A673 (cell line): ENCODE data around the gene ZNF397. TPM values are rescaled to one million over a fixed set of nuclear protein-coding genes. Genes with fewer than 3 reads are reported as not detected.

Experiments
- BruUV-seq: library from RNA; stranded (reverse); fragments of 400-500 nt; replicated peaks from 2 replicates; lab custom pipeline; 2021; lab: Mats Ljungman, UMichigan
- CTCF ChIA-PET: fragments of 300-600 bp; sonication (Branson Sonifier 250); formaldehyde crosslinking; loops from one replicate; lab custom pipeline; 2022; ENCODE audit warnings: antibody characterized with exemption; lab: Charles Lee
- POLR2A ChIA-PET: fragments of 300-600 bp; sonication (Branson Sonifier 250); formaldehyde crosslinking; loops from one replicate; lab custom pipeline; 2022; ENCODE audit warnings: antibody characterized with exemption; ENCODE audit not compliant: low non-redundant PET; lab: Charles Lee
- DNase-seq: peaks from one replicate; pipeline ENCODE4 v3.0.0-alpha.2; 2015; ENCODE audit warnings: low spot score
- H3K27ac ChIP-seq: fragments of 200-600 bp; sonication (generic); 2 replicates; pipeline ENCODE4 v1.5.1; 2016; ENCODE audit warnings: mixed run types, low read depth, mild to moderate bottlenecking, mixed read lengths, antibody characterized with exemption, low read length; ENCODE audit not compliant: poor library complexity, severe bottlenecking
- H3K27me3 ChIP-seq: fragments of 200-600 bp; sonication (generic); replicated peaks from 2 replicates; pipeline ENCODE4 v1.6.1; 2017; ENCODE audit warnings: mixed run types, low read depth, mild to moderate bottlenecking, mixed read lengths, antibody characterized with exemption, low read length; ENCODE audit not compliant: insufficient read depth, poor library complexity
- H3K36me3 ChIP-seq: fragments of 200-600 bp; sonication (generic); 2 replicates; pipeline ENCODE4 v1.6.1; 2016; ENCODE audit warnings: mixed run types, mild to moderate bottlenecking, mixed read lengths, antibody characterized with exemption, low read length; ENCODE audit not compliant: insufficient read depth, poor library complexity, severe bottlenecking
- H3K4me1 ChIP-seq: fragments of 200-600 bp; sonication (generic); 2 replicates; pipeline ENCODE4 v1.6.1; 2017; ENCODE audit warnings: mixed run types, mild to moderate bottlenecking, mixed read lengths, antibody characterized with exemption, low read length; ENCODE audit not compliant: insufficient read depth, poor library complexity, severe bottlenecking
- H3K4me3 ChIP-seq: fragments of 200-600 bp; sonication (generic); 2 replicates; pipeline ENCODE4 v1.5.1; 2016; ENCODE audit warnings: low read depth, mixed run types, mild to moderate bottlenecking, mixed read lengths, low read length; ENCODE audit not compliant: poor library complexity, severe bottlenecking
- H3K9me3 ChIP-seq: fragments of 200-600 bp; sonication (generic); 2 replicates; pipeline ENCODE4 v1.6.1; 2016; ENCODE audit warnings: mixed run types, low read depth, mild to moderate bottlenecking, mixed read lengths, antibody characterized with exemption, low read length; ENCODE audit not compliant: poor library complexity, severe bottlenecking
- EZH2 ChIP-seq: fragments of 200-600 bp; sonication (generic); IDR thresholded peaks from 2 replicates; pipeline ENCODE4 v1.6.1; 2017; ENCODE audit warnings: borderline replicate concordance, low read depth, mild to moderate bottlenecking, mixed read lengths, antibody characterized with exemption, low read length; ENCODE audit not compliant: poor library complexity, severe bottlenecking
- intact Hi-C: fragments of 100-400 bp; cut with micrococcal nuclease; formaldehyde crosslinking; loops from one replicate; pipeline ENCODE4 v1.10.0; 2022; ENCODE audit not compliant: unreplicated experiment
- total RNA-seq: library from RNA; stranded (reverse); gene quantifications from 2 replicates; pipeline ENCODE4 v1.2.3, GENCODE V29; 2021
- TF ChIP-seq, protein P1 (sequence below): fragments of 300-800, 200-600 bp; sonication (generic); conservative IDR thresholded peaks from 2 replicates; pipeline ENCODE4 v1.5.1; 2017; ENCODE audit warnings: low read depth, mild to moderate bottlenecking, antibody characterized with exemption, low read length, moderate library complexity, mixed read lengths

The ZNF397 gene
- total RNA-seq, 1 experiment from 2014 or later, result 34.5 TPM

- ChIA-PET CTCF (no interaction called here), POLR2A (no interaction called here)
- Histone ChIP-seq H3K4me3 (no peak overlapping the region), H3K9me3 (peaks cover 4% of the 10 kb centered on the region), H3K27ac (no peak overlapping the region), H3K4me1 (no peaks in the 10 kb centered on the region), H3K27me3 (no peaks in the 10 kb centered on the region), H3K36me3 (no peaks in the 10 kb centered on the region)
- no TSS peak for BruUV-seq
- intact Hi-C loops, result no loop called here
- DNase-seq, result no peak
- TF ChIP-seq, protein P1, sequence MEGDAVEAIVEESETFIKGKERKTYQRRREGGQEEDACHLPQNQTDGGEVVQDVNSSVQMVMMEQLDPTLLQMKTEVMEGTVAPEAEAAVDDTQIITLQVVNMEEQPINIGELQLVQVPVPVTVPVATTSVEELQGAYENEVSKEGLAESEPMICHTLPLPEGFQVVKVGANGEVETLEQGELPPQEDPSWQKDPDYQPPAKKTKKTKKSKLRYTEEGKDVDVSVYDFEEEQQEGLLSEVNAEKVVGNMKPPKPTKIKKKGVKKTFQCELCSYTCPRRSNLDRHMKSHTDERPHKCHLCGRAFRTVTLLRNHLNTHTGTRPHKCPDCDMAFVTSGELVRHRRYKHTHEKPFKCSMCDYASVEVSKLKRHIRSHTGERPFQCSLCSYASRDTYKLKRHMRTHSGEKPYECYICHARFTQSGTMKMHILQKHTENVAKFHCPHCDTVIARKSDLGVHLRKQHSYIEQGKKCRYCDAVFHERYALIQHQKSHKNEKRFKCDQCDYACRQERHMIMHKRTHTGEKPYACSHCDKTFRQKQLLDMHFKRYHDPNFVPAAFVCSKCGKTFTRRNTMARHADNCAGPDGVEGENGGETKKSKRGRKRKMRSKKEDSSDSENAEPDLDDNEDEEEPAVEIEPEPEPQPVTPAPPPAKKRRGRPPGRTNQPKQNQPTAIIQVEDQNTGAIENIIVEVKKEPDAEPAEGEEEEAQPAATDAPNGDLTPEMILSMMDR, result no peak
- no peak for TF ChIP-seq EZH2
Measured at GRCh38 chr18:35276267-35276666, 35.4 kb downstream of the ZNF397 start.

GRCh38 chr18:35277633-35278032 is 36.8 kb downstream of the ZNF397 start:
- BruUV-seq, result no TSS peak
- Histone ChIP-seq H3K4me1 (no peaks in the 10 kb centered on the region), H3K27ac (no peak overlapping the region), H3K27me3 (no peaks in the 10 kb centered on the region), H3K9me3 (peaks cover 4% of the 10 kb centered on the region), H3K36me3 (no peaks in the 10 kb centered on the region), H3K4me3 (no peak overlapping the region)
- DNase-seq, result no peak
- ChIA-PET POLR2A (no interaction called here), CTCF (no interaction called here)
- TF ChIP-seq, protein P1, result no peak
- no peak for TF ChIP-seq EZH2
- intact Hi-C loops, result no loop called here

DNA sequence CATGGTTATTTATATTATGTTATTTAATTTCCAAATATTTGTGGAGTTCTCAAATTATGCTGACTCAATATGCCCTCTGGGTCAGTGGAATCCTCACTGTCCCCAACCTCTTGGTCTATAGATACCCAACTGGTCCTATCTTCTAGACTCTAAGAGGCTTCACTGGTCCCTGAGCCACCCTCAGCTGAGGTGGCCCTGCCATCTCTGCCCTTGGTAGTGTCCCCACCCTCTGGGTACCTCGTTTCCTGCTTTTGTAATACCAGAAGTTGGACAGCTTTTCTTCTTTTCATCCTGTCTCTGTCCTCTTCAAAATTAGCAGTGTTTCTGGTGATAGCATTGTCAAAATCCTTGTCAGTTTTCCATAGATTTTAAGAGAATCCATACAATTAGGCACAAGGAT is 37.3 kb downstream of the ZNF397 start:
- TF ChIP-seq, protein P1, result no peak
- no peak for TF ChIP-seq EZH2
- no TSS peak for BruUV-seq
- intact Hi-C loops, result no loop called here

More for the DNA sequence above, 37.3 kb downstream of the ZNF397 start:
- no peaks in the 10 kb centered on the region for H3K4me1 ChIP-seq
- no peak for DNase-seq
- H3K4me3 ChIP-seq, result no peak overlapping the region
- ChIA-PET POLR2A (no interaction called here), CTCF (no interaction called here)
- no peaks in the 10 kb centered on the region for H3K36me3 ChIP-seq
- H3K9me3 ChIP-seq, result peaks cover 4% of the 10 kb centered on the region
- H3K27me3 ChIP-seq, result no peaks in the 10 kb centered on the region
- H3K27ac ChIP-seq, result no peak overlapping the region
